Activated CD4-positive, CD25-positive, alpha-beta regulatory T cell treated with anti-CD3 and anti-CD28 coated beads, Interleukin-2, amount 50 U/mL, for 16 hours (primary cell): ENCODE results near the gene NUDT3.
"Not testable (repeated sequence)": the region's sequence is repeated elsewhere in the genome, so short reads cannot be mapped to it uniquely, and the experiment has no call there.

ENCODE experiments used
- DNase-seq: peaks from one replicate; pipeline ENCODE4 v3.0.0-alpha.2; 2020; ENCODE audit warnings: low read depth, low spot score

NUDT3 gene

GRCh38 chr6:34370361-34370760, 22.1 kb downstream of the NUDT3 start:
- no peak for DNase-seq

- no peak for DNase-seq
Measured at GRCh38 chr6:34369385-34369784, 23.1 kb downstream of the NUDT3 start.

GRCh38 chr6:34366639-34366921, 25.9 kb downstream of the NUDT3 start:
- no peak for DNase-seq

GRCh38 chr6:34365781-34366638, 26.5 kb downstream of the NUDT3 start:
- DNase-seq: not testable (repeated sequence)

GRCh38 chr6:34363681-34364075, 28.8 kb downstream of the NUDT3 start:
- not testable (repeated sequence) for DNase-seq

- DNase-seq: no peak
Measured at GRCh38 chr6:34362909-34363680, 29.4 kb downstream of the NUDT3 start.

- no peak for DNase-seq
Measured at GRCh38 chr6:34362176-34362575, 30.3 kb downstream of the NUDT3 start.

- no peak for DNase-seq
Measured at GRCh38 chr6:34360556-34360955, 31.9 kb downstream of the NUDT3 start.

- DNase-seq: no peak
Measured at GRCh38 chr6:34359418-34360158, 32.9 kb downstream of the NUDT3 start.

- DNase-seq: no peak
Measured at GRCh38 chr6:34358389-34358905, 34.0 kb downstream of the NUDT3 start.

GRCh38 chr6:34357937-34358336, 34.5 kb downstream of the NUDT3 start:
- no peak for DNase-seq

GRCh38 chr6:34355889-34356288, 36.6 kb downstream of the NUDT3 start:
- DNase-seq: no peak

GRCh38 chr6:34354230-34354629, 38.2 kb downstream of the NUDT3 start:
- not testable (repeated sequence) for DNase-seq

GRCh38 chr6:34353530-34353929, 38.9 kb downstream of the NUDT3 start:
- DNase-seq: not testable (repeated sequence)

GRCh38 chr6:34352305-34352937, 40.0 kb downstream of the NUDT3 start:
- no peak for DNase-seq

- DNase-seq: no peak
Measured at GRCh38 chr6:34350934-34351217, 41.6 kb downstream of the NUDT3 start.

- no peak for DNase-seq
Measured at GRCh38 chr6:34350137-34350933, 42.1 kb downstream of the NUDT3 start.

- no peak for DNase-seq
Measured at GRCh38 chr6:34349211-34349610, 43.3 kb downstream of the NUDT3 start.

GRCh38 chr6:34347303-34347702, 45.2 kb downstream of the NUDT3 start:
- no peak for DNase-seq

- no peak for DNase-seq
Measured at GRCh38 chr6:34346175-34347119, 46.0 kb downstream of the NUDT3 start.
